ENCODE results near the gene NBL1. TPM values are rescaled to one million over a fixed set of nuclear protein-coding genes. Genes with fewer than 3 reads are reported as not detected.

The NBL1 gene
- total RNA-seq, 1 experiment from 2014 or later: 7.9 TPM

DNA sequence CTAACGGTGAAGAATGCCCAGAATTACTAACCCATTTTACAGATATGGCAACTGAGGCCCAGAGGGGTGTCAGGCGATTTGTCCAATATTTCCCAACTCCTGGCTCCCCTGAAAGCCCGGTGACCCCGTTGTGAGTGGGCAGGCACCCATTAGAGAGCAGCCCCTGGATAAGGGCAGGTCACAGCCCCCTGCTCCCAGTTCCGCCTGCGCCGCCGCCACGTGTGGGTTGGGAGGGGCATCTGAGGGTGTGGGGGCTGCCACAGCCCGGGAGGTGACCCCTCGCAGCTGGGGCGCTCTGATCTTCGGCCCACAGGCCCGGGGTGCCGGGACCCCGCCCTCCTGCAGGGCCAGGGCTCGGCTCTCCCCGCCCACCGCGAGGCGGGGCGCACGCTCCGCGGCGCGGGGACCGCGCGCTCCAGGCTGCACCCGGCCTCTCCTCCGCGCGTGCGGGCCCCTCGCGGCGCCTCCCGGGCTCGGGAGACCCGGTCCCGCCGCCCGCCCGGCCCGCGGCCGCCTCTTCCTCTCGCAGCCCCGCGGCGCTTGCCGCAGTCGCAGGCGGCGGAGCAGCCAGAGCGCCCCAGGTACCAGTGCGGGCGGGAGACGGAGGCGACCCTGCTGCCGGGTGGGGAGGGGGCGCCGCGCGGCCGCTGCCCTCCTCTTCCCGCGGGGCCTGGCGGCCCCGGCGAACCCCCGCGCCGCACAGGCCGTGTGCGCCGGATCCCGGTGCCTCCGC lies 20.5 kb downstream of the NBL1 start, which contains the start of gene HTR6:
Gene HTR6 (plus strand): TSS at position 423 of the 733 bp plus-strand sequence. CDS start 879 bp downstream, outside the sequence.
- H3K27me3 ChIP-seq (replicated peaks; ENCODE audit: insufficient read depth, low read depth, low read length, poor library complexity): peaks cover 54% of the 10 kb centered on the region
- H3K27ac ChIP-seq (ENCODE audit: low read depth, low read length, poor library complexity, severe bottlenecking): no peak within 1 kb of the TSS
- H3K9me3 ChIP-seq (ENCODE audit: low read depth, low read length, poor library complexity, severe bottlenecking): no peaks in the 10 kb centered on the region
- peak within 1 kb of the TSS; percentile 28 for H3K4me3 ChIP-seq (ENCODE audit: low read depth, low read length, poor library complexity, severe bottlenecking)
- ChIA-PET CTCF (no interaction called here), POLR2A (ENCODE audit: low non-redundant PET) (no interaction called here)
- DNase-seq (ENCODE audit: low spot score): no peak
- no peaks in the 10 kb centered on the region for H3K4me1 ChIP-seq (ENCODE audit: insufficient read depth, low read length, poor library complexity, severe bottlenecking)
- BruUV-seq (replicated peaks): no TSS peak
- H3K36me3 ChIP-seq (ENCODE audit: insufficient read depth, low read length, poor library complexity, severe bottlenecking): no peaks in the 10 kb centered on the region
- no peak for TF ChIP-seq CTCF (conservative IDR thresholded peaks at IDR 0.05; ENCODE audit: low read depth, low read length)
- no peak for TF ChIP-seq EZH2 (IDR thresholded peaks at IDR 0.05; ENCODE audit: borderline replicate concordance, low read depth, low read length, poor library complexity, severe bottlenecking)
- intact Hi-C loops (cut with micrococcal nuclease; ENCODE audit: unreplicated experiment): loop anchor here (5.0 kb wide), 1 partner anchor 38 kb away; no protein-coding TSS in a partner anchor

GRCh38 chr1:19665186-19665495 lies 21.0 kb downstream of the NBL1 start:
- CTCF ChIA-PET: no interaction called here
- H3K36me3 ChIP-seq (ENCODE audit: insufficient read depth, low read length, poor library complexity, severe bottlenecking): no peaks in the 10 kb centered on the region

More at GRCh38 chr1:19665186-19665495, 21.0 kb downstream of the NBL1 start:
- no TSS peak for BruUV-seq (replicated peaks)
- DNase-seq (ENCODE audit: low spot score): no peak
- TF ChIP-seq CTCF (conservative IDR thresholded peaks at IDR 0.05; ENCODE audit: low read depth, low read length): no peak
- TF ChIP-seq EZH2 (IDR thresholded peaks at IDR 0.05; ENCODE audit: borderline replicate concordance, low read depth, low read length, poor library complexity, severe bottlenecking): no peak
- no peaks in the 10 kb centered on the region for H3K4me1 ChIP-seq (ENCODE audit: insufficient read depth, low read length, poor library complexity, severe bottlenecking)
- H3K9me3 ChIP-seq (ENCODE audit: low read depth, low read length, poor library complexity, severe bottlenecking): no peaks in the 10 kb centered on the region
- no peak overlapping the region for H3K27ac ChIP-seq (ENCODE audit: low read depth, low read length, poor library complexity, severe bottlenecking)
- intact Hi-C loops (cut with micrococcal nuclease; ENCODE audit: unreplicated experiment): no loop called here
- POLR2A ChIA-PET (ENCODE audit: low non-redundant PET): no interaction called here
- H3K27me3 ChIP-seq (replicated peaks; ENCODE audit: insufficient read depth, low read depth, low read length, poor library complexity): peaks cover 54% of the 10 kb centered on the region
- peak overlapping the region; percentile 28 for H3K4me3 ChIP-seq (ENCODE audit: low read depth, low read length, poor library complexity, severe bottlenecking)
